K562 (cell line): Measurements from ENCODE around the gene CKLF. TPM values are rescaled to one million over a fixed set of nuclear protein-coding genes. Genes with fewer than 3 reads are reported as not detected.
A peak's percentile ranks its signal among the peaks of the same experiment; 100 is the strongest.

ENCODE experiments used
- ATAC-seq: fragments of 200-7000 bp; cut with Tn5 transposase; 3 replicates; pipeline ENCODE4 v1.9.1; 2020; ENCODE audit warnings: moderate library complexity
- BruUV-seq: library from RNA; stranded (reverse); fragments of 400-500 nt; replicated peaks from 2 replicates; lab custom pipeline; 2021; lab: Mats Ljungman, UMichigan
- CTCF ChIA-PET: fragments of 300-600 bp; formaldehyde crosslinking; extraction: SDS; loops from one replicate; lab custom pipeline; 2021; ENCODE audit warnings: low intra/inter-chr PET ratio; lab: Yijun Ruan, JAX
- POLR2A ChIA-PET: fragments of 300-600, 350-650 bp; sonication (Branson Sonifier 250); formaldehyde crosslinking; extraction: SDS; loops from one replicate; lab custom pipeline; 2021; ENCODE audit warnings: antibody characterized with exemption, inconsistent platforms; lab: Yijun Ruan, JAX
- DNase-seq, 4 experiments: peaks; one replicate each; pipeline versions ENCODE4 v3.0.0 to v3.0.0-alpha.2; 2011 to 2018; ENCODE audit warnings: low spot score in 3 of 4, mixed read lengths in 3 of 4; ENCODE audit errors: extremely low read depth in 1 of 4
- FAIRE-seq: peaks from 2 replicates; lab custom pipeline; 2011; peaks lifted over from hg19 to GRCh38; lab: Jason Lieb, UNC
- H2AFZ ChIP-seq: 2 replicates; pipeline ENCODE4 v1.6.0; 2011; ENCODE audit warnings: low read depth, low read length, control low read depth, inconsistent platforms
- H3K27ac ChIP-seq: fragments of 200-600 bp; 3 replicates; pipeline ENCODE4 v1.8.0; 2011; ENCODE audit warnings: low read depth, mild to moderate bottlenecking, control low read depth, inconsistent platforms, low read length, moderate library complexity, mixed read lengths; ENCODE audit errors: extremely low read depth
- H3K27me3 ChIP-seq, 2 experiments: fragments of 300-600 bp in 1 of 2; 2 replicates in 1 of 2; 3 replicates in 1 of 2; pipeline versions ENCODE4 v1.6.0 to v1.8.0; 2011; ENCODE audit warnings: inconsistent platforms in 2 of 2, low read length in 2 of 2, mild to moderate bottlenecking in 1 of 2, mixed read lengths in 1 of 2, moderate library complexity in 1 of 2; ENCODE audit not compliant: control insufficient read depth in 2 of 2, insufficient read depth in 2 of 2
- H3K36me3 ChIP-seq: fragments of 300-600 bp; 3 replicates; pipeline ENCODE4 v1.8.0; 2011; ENCODE audit warnings: mild to moderate bottlenecking, low read length, inconsistent platforms; ENCODE audit not compliant: control insufficient read depth, insufficient read depth
- H3K4me1 ChIP-seq, 2 experiments: fragments of 200-600 bp in 1 of 2; replicated peaks in 1 of 2; 2 replicates in 1 of 2; 3 replicates in 1 of 2; pipeline versions ENCODE4 v1.5.1 to v1.8.0; 2011; ENCODE audit warnings: inconsistent platforms in 2 of 2, low read length in 2 of 2, mild to moderate bottlenecking in 1 of 2, mixed read lengths in 1 of 2, moderate library complexity in 1 of 2; ENCODE audit not compliant: control insufficient read depth in 2 of 2, insufficient read depth in 2 of 2
- H3K4me2 ChIP-seq: 2 replicates; pipeline ENCODE4 v1.6.1; 2011; ENCODE audit warnings: low read length, control low read depth, inconsistent platforms, mixed read lengths; ENCODE audit not compliant: insufficient read depth
- H3K4me3 ChIP-seq: fragments of 200-600 bp; sonication (generic), shearing (Covaris generic); 2 replicates; pipeline ENCODE4 v1.5.1; 2016; ENCODE audit warnings: control low read depth, inconsistent platforms
- H3K79me2 ChIP-seq: fragments of 200-600 bp; 3 replicates; pipeline ENCODE4 v1.8.0; 2011; ENCODE audit warnings: low read length, inconsistent platforms; ENCODE audit not compliant: control insufficient read depth, insufficient read depth
- H3K9ac ChIP-seq, 2 experiments: 2 replicates each; pipeline versions ENCODE4 v1.6.0 to v1.6.1; 2011; ENCODE audit warnings: low read depth in 2 of 2, low read length in 2 of 2, control low read depth in 1 of 2, inconsistent platforms in 1 of 2, mild to moderate bottlenecking in 1 of 2, mixed read lengths in 1 of 2; ENCODE audit not compliant: insufficient read depth in 1 of 2
- H3K9me1 ChIP-seq: one replicate; pipeline ENCODE4 v1.6.0; 2011; ENCODE audit warnings: inconsistent platforms, mild to moderate bottlenecking, low read length, moderate library complexity; ENCODE audit not compliant: control insufficient read depth, insufficient read depth
- H3K9me3 ChIP-seq: replicated peaks from 2 replicates; pipeline ENCODE4 v1.5.1; 2011; ENCODE audit warnings: low read depth, low read length, inconsistent platforms; ENCODE audit not compliant: control insufficient read depth, insufficient read depth
- H4K20me1 ChIP-seq: replicated peaks from 2 replicates; pipeline ENCODE4 v1.6.1; 2011; ENCODE audit warnings: low read length, inconsistent platforms, mixed read lengths; ENCODE audit not compliant: control insufficient read depth, insufficient read depth
- ATF3 ChIP-seq, 2 experiments: fragments of 450-650 bp in 1 of 2; sonication (generic) in 1 of 2; formaldehyde crosslinking in 1 of 2; IDR thresholded peaks in 1 of 2; conservative IDR thresholded peaks in 1 of 2; 2 replicates each; pipeline versions ENCODE4 v1.6.1 to v1.8.1; 2016 to 2023; ENCODE audit warnings: mild to moderate bottlenecking in 2 of 2, moderate library complexity in 2 of 2, inconsistent platforms in 1 of 2, missing genetic modification reagents in 1 of 2
- E2F8 ChIP-seq: fragments of 450-650 bp; IDR thresholded peaks from 2 replicates; pipeline ENCODE4 v1.7.1; 2018; ENCODE audit warnings: mild to moderate bottlenecking, low read depth; ENCODE audit not compliant: partially characterized antibody
- ESRRA ChIP-seq: fragments of 450-650 bp; IDR thresholded peaks from 2 replicates; pipeline ENCODE4 v1.6.1; 2014; ENCODE audit warnings: low read depth, mild to moderate bottlenecking, moderate library complexity, borderline replicate concordance
- HOXB6 ChIP-seq: fragments of 250-450 bp; sonication (Bioruptor Pico); IDR thresholded peaks from 2 replicates; pipeline ENCODE4 v1.5.1; 2022; ENCODE audit warnings: mild to moderate bottlenecking, borderline replicate concordance
- MTA3 ChIP-seq: fragments of 450-650 bp; formaldehyde crosslinking; IDR thresholded peaks from 2 replicates; pipeline ENCODE4 v1.6.1; 2017; ENCODE audit warnings: mild to moderate bottlenecking, borderline replicate concordance
- NCOR1 ChIP-seq: fragments of 450-650 bp; IDR thresholded peaks from 2 replicates; pipeline ENCODE4 v1.6.1; 2016; ENCODE audit warnings: mild to moderate bottlenecking, moderate library complexity
- RCOR1 ChIP-seq, 2 experiments: IDR thresholded peaks; 2 replicates each; pipeline ENCODE4 v1.6.1; 2012; ENCODE audit warnings: low read depth in 2 of 2, low read length in 2 of 2, borderline replicate concordance in 1 of 2, improper control_type of control experiment in 1 of 2
- TCF15 ChIP-seq: fragments of 250-450 bp; sonication (Bioruptor Pico); IDR thresholded peaks from 2 replicates; pipeline ENCODE4 v1.8.0; 2022; ENCODE audit warnings: moderate library complexity, mild to moderate bottlenecking, inconsistent platforms
- VEZF1 ChIP-seq: fragments of 200-800 bp; sonication (Bioruptor generic); IDR thresholded peaks from 2 replicates; pipeline ENCODE4 v1.6.1; 2017; ENCODE audit warnings: missing genetic modification characterization, missing compliant biosample characterization
- ZNF668 ChIP-seq: fragments of 250-450 bp; sonication (Bioruptor Pico); IDR thresholded peaks from 2 replicates; pipeline ENCODE4 v1.8.0; 2022; ENCODE audit warnings: mild to moderate bottlenecking, inconsistent platforms
- ZNF764 ChIP-seq: fragments of 250-450 bp; sonication (Bioruptor Pico); IDR thresholded peaks from 2 replicates; pipeline ENCODE4 v1.4.0; 2020; ENCODE audit warnings: low read depth, mild to moderate bottlenecking, moderate library complexity
- WGBS: fragments of 100-300 bp; shearing (Covaris generic); methylation state at CpG from one replicate; pipeline ENCODE4 v1.1.6; 2016; ENCODE audit warnings: low coverage, mixed read lengths; ENCODE audit not compliant: insufficient coverage; ENCODE audit errors: missing lambda C conversion rate; 5-methylcytosine and 5-hydroxymethylcytosine counted together
- in situ Hi-C: fragments of 300-500 bp; cut with MboI; formaldehyde crosslinking; loops from 4 replicates; pipeline ENCODE4 v1.15.0; 2018; ENCODE audit warnings: inconsistent platforms, mixed read lengths
- intact Hi-C: fragments of 100-400 bp; cut with micrococcal nuclease; formaldehyde crosslinking; loops from 2 replicates; pipeline ENCODE4 v1.14.2; 2022
- polyA plus RNA-seq, 8 experiments: library from polyadenylated mRNA; depleted of rRNA in 4 of 8; stranded (reverse) in 5 of 8; unstranded in 3 of 8; fragments of >200 nt; fragmentation: Nextera tagmentation in 2 of 8; fragmentation: Illumina TruSeq in 1 of 8; extraction: Ambion mirVana in 2 of 8; extraction: Trizol in 1 of 8; gene quantifications; 2 replicates each; pipeline versions ENCODE4 v1.2.1 to v1.2.3, GENCODE V29; 2011 to 2014; ENCODE audit warnings: inconsistent platforms in 1 of 8, missing spikeins in 1 of 8
- total RNA-seq, 7 experiments: library from RNA; depleted of rRNA in 6 of 7; stranded (reverse); fragments of >200 nt in 6 of 7; fragmentation: Illumina TruSeq in 2 of 7; extraction: Trizol in 2 of 7; gene quantifications; 2 replicates each; pipeline versions ENCODE4 v1.2.1 to v1.2.3, GENCODE V29; 2011 to 2021; ENCODE audit warnings: low replicate concordance in 1 of 7

CKLF gene
- total and polyA plus RNA-seq, 9 of the 15 experiments (the other 6 are each of a cell fraction or from before 2014, with no cell fraction given): 84.8 to 322 (median 118) TPM

GRCh38 chr16:66524601-66525164, 27.7 kb upstream of the CKLF start (continued):
- TF ChIP-seq ZNF764 (CRISPR knock-in tag) (no peak), RCOR1 (IDR thresholded peaks at IDR 0.05; ENCODE audit: borderline replicate concordance in 1 of 2, low read depth in 2 of 2, low read length in 2 of 2) (peak; percentile 67 to 95; a peak in 3 of 4 replicates), NCOR1 (peak; percentile 50; the same call in 1 of the 2 replicates)

GRCh38 chr16:66525396-66526180, 26.8 kb upstream of the CKLF start:
- Histone ChIP-seq H3K4me3 (no peak overlapping the region), H3K9me1 (no peaks in the 10 kb centered on the region), H3K27ac (no peak overlapping the region), H3K4me2 (no peak overlapping the region), H3K27me3 (no peaks in the 10 kb centered on the region), H3K79me2 (no peaks in the 10 kb centered on the region), H3K4me1 (peaks cover 15 to 39% of the 10 kb centered on the region in 2 experiments; a peak in 4 of 5 replicates), H3K9me3 (no peaks in the 10 kb centered on the region), H3K36me3 (peaks cover 4% of the 10 kb centered on the region; the same call in 1 of the 3 replicates), H4K20me1 (0 out of 2 replicates have a peak, but pooled peaks cover 3% of the 10 kb centered on the region), H2AFZ (no peak overlapping the region), H3K9ac (no peak overlapping the region)
- intact Hi-C loops (no loop called here), in situ Hi-C loops (no loop called here)
- CTCF ChIA-PET: no interaction called here
- FAIRE-seq (peak; percentile 61), DNase-seq (no peak), ATAC-seq (peak; percentile 65)
- BruUV-seq: no TSS peak
- WGBS: 40% methylated on average over 8 of the region's 9 CpGs
- POLR2A ChIA-PET: no interaction called here
- no peak for TF ChIP-seq HOXB6 (CRISPR knock-in tag)
- TF ChIP-seq MTA3: no peak
- TF ChIP-seq VEZF1 (CRISPR knock-in tag): no peak
- TF ChIP-seq TCF15 (CRISPR knock-in tag): no peak
- TF ChIP-seq ESRRA: peak; percentile 51; the same call in 1 of the 2 replicates
- TF ChIP-seq ATF3 (IDR thresholded peaks at IDR 0.05): peak; percentile 43; the same call in 1 of the 2 replicates
- TF ChIP-seq ATF3 (CRISPR knock-in tag; conservative IDR thresholded peaks at IDR 0.05): no peak
- TF ChIP-seq ZNF668 (CRISPR knock-in tag): no peak
- TF ChIP-seq E2F8: no peak
